GM23338 (cell line): ENCODE data around the gene MYOZ3. TPM values are rescaled to one million over a fixed set of nuclear protein-coding genes. Genes with fewer than 3 reads are reported as not detected.

ENCODE experiments used
- ATAC-seq: fragments of 200-7000 bp; cut with Tn5 transposase; 3 replicates; pipeline ENCODE4 v1.9.1; 2020
- DNase-seq: peaks from one replicate; pipeline ENCODE4 v3.0.0-alpha.2; 2015; ENCODE audit warnings: low spot score
- H2AFZ ChIP-seq: fragments of 200-600 bp; sonication (generic); 2 replicates; pipeline ENCODE4 v1.8.0; 2016; ENCODE audit warnings: antibody characterized with exemption, mild to moderate bottlenecking, moderate library complexity
- H3F3A ChIP-seq: fragments of 200-600 bp; sonication (generic); replicated peaks from 2 replicates; pipeline ENCODE4 v1.8.0; 2017; ENCODE audit warnings: antibody characterized with exemption, mixed run types, low read depth
- H3K27ac ChIP-seq: fragments of 200-600 bp; sonication (generic); 2 replicates; pipeline ENCODE4 v1.6.1; 2016; ENCODE audit warnings: low read depth
- H3K27me3 ChIP-seq: fragments of 200-600 bp; sonication (generic); 2 replicates; pipeline ENCODE4 v1.8.0; 2016; ENCODE audit warnings: mild to moderate bottlenecking, mixed run types, moderate library complexity; ENCODE audit not compliant: insufficient read depth
- H3K36me3 ChIP-seq: fragments of 200-600 bp; sonication (generic); 2 replicates; pipeline ENCODE4 v1.8.0; 2016; ENCODE audit warnings: mild to moderate bottlenecking; ENCODE audit not compliant: insufficient read depth
- H3K4me1 ChIP-seq: fragments of 200-600 bp; sonication (generic); 2 replicates; pipeline ENCODE4 v1.8.0; 2016; ENCODE audit warnings: mild to moderate bottlenecking, moderate library complexity; ENCODE audit not compliant: insufficient read depth
- H3K4me2 ChIP-seq: fragments of 200-600 bp; sonication (generic); 2 replicates; pipeline ENCODE4 v1.7.1; 2017; ENCODE audit warnings: mixed run types
- H3K4me3 ChIP-seq: fragments of 200-600 bp; sonication (generic); 2 replicates; pipeline ENCODE4 v1.6.1; 2016; ENCODE audit warnings: mixed run types
- H3K79me2 ChIP-seq: fragments of 200-600 bp; sonication (generic); replicated peaks from 2 replicates; pipeline ENCODE4 v1.8.0; 2017; ENCODE audit warnings: mild to moderate bottlenecking; ENCODE audit not compliant: insufficient read depth
- H3K9me2 ChIP-seq: fragments of 200-600 bp; sonication (generic); 2 replicates; pipeline ENCODE4 v1.8.0; 2017; ENCODE audit not compliant: insufficient read depth
- H4K20me1 ChIP-seq: fragments of 200-600 bp; sonication (generic); replicated peaks from 2 replicates; pipeline ENCODE4 v1.8.0; 2017; ENCODE audit warnings: mild to moderate bottlenecking; ENCODE audit not compliant: insufficient read depth
- H3K27ac Mint-ChIP-seq: 2 replicates; pipeline ENCODE4 v1.8.0; 2020; ENCODE audit warnings: inconsistent platforms, mild to moderate bottlenecking, moderate library complexity, mixed read lengths
- H3K27me3 Mint-ChIP-seq: 3 replicates; pipeline ENCODE4 v1.8.0; 2022; ENCODE audit warnings: low read depth, mild to moderate bottlenecking, moderate library complexity, mixed read lengths, inconsistent platforms; ENCODE audit not compliant: insufficient read depth, poor library complexity
- H3K36me3 Mint-ChIP-seq: 3 replicates; pipeline ENCODE4 v1.8.0; 2021; ENCODE audit warnings: low read depth, mild to moderate bottlenecking, inconsistent platforms, moderate library complexity, mixed read lengths
- H3K4me1 Mint-ChIP-seq: 3 replicates; pipeline ENCODE4 v1.8.0; 2020; ENCODE audit warnings: mild to moderate bottlenecking, inconsistent platforms, mixed read lengths
- H3K4me3 Mint-ChIP-seq: 3 replicates; pipeline ENCODE4 v1.8.0; 2021; ENCODE audit warnings: moderate library complexity, mild to moderate bottlenecking, inconsistent platforms, mixed read lengths
- H3K9me3 Mint-ChIP-seq: 3 replicates; pipeline ENCODE4 v1.8.0; 2020; ENCODE audit warnings: moderate library complexity, mild to moderate bottlenecking, inconsistent platforms, mixed read lengths
- CREB1 ChIP-seq: fragments of 250-450 bp; sonication (Bioruptor Pico); IDR thresholded peaks from 2 replicates; pipeline ENCODE4 v1.5.0; 2020; ENCODE audit warnings: low read depth, mild to moderate bottlenecking, moderate library complexity
- EZH2 ChIP-seq: fragments of 200-600 bp; sonication (generic); IDR thresholded peaks from one replicate; pipeline ENCODE4 v1.8.0; 2017; ENCODE audit warnings: antibody characterized with exemption, mild to moderate bottlenecking, low read depth; ENCODE audit not compliant: unreplicated experiment
- EZH2phosphoT487 ChIP-seq: fragments of 200-600 bp; sonication (generic); IDR thresholded peaks from one replicate; pipeline ENCODE4 v1.8.1; 2018; ENCODE audit warnings: antibody characterized with exemption; ENCODE audit not compliant: unreplicated experiment
- JUNB ChIP-seq: IDR thresholded peaks from one replicate; pipeline ENCODE4 v1.6.1; 2016; ENCODE audit warnings: antibody characterized with exemption; ENCODE audit not compliant: unreplicated experiment
- NANOG ChIP-seq: IDR thresholded peaks from 2 replicates; pipeline ENCODE4 v1.6.1; 2016; ENCODE audit warnings: antibody characterized with exemption, borderline replicate concordance
- POLR2AphosphoS5 ChIP-seq: IDR thresholded peaks from 2 replicates; pipeline ENCODE4 v1.6.1; 2016; ENCODE audit warnings: antibody characterized with exemption, low read depth
- REST ChIP-seq: IDR thresholded peaks from one replicate; pipeline ENCODE4 v1.6.1; 2018; ENCODE audit warnings: antibody characterized with exemption; ENCODE audit not compliant: unreplicated experiment
- STAT1 ChIP-seq: IDR thresholded peaks from one replicate; pipeline ENCODE4 v1.6.1; 2016; ENCODE audit warnings: antibody characterized with exemption; ENCODE audit not compliant: unreplicated experiment
- ZNF114 ChIP-seq: fragments of 250-450 bp; sonication (Bioruptor Pico); IDR thresholded peaks from 2 replicates; pipeline ENCODE4 v1.5.0; 2020; ENCODE audit warnings: mild to moderate bottlenecking, moderate library complexity
- ZNF331 ChIP-seq: fragments of 250-450 bp; sonication (Bioruptor Pico); IDR thresholded peaks from 2 replicates; pipeline ENCODE4 v1.5.0; 2020; ENCODE audit warnings: low read depth, mild to moderate bottlenecking, moderate library complexity
- polyA plus RNA-seq: library from polyadenylated mRNA; unstranded; fragments of >200 nt; fragmentation: Nextera tagmentation; extraction: Ambion mirVana; gene quantifications from 2 replicates; pipeline ENCODE4 v1.2.1, GENCODE V29; 2016
- total RNA-seq: library from RNA; depleted of rRNA; stranded (reverse); fragments of >200 nt; shearing (Covaris generic); gene quantifications from 2 replicates; pipeline ENCODE4 v1.2.3, GENCODE V29; 2014
- TF ChIP-seq, protein P1 (sequence below): fragments of 250-450 bp; sonication (Bioruptor Pico); IDR thresholded peaks from 2 replicates; pipeline ENCODE4 v1.5.0; 2020; ENCODE audit warnings: mild to moderate bottlenecking, moderate library complexity
- TF ChIP-seq, protein P2 (sequence below), 2 experiments: fragments of 200-600 bp in 1 of 2; sonication (generic) in 1 of 2; conservative IDR thresholded peaks; 2 replicates each; pipeline versions ENCODE4 v1.5.1 to v1.6.1; 2016 to 2017; ENCODE audit warnings: antibody characterized with exemption in 2 of 2, low read depth in 2 of 2, mild to moderate bottlenecking in 2 of 2, moderate library complexity in 1 of 2

MYOZ3 gene
- total and polyA plus RNA-seq, 2 experiments from 2014 or later, result 12.7 to 13.8 TPM

GRCh38 chr5:150638488-150639376 is 22.3 kb upstream of the MYOZ3 start (continued):
- TF ChIP-seq, protein P1, sequence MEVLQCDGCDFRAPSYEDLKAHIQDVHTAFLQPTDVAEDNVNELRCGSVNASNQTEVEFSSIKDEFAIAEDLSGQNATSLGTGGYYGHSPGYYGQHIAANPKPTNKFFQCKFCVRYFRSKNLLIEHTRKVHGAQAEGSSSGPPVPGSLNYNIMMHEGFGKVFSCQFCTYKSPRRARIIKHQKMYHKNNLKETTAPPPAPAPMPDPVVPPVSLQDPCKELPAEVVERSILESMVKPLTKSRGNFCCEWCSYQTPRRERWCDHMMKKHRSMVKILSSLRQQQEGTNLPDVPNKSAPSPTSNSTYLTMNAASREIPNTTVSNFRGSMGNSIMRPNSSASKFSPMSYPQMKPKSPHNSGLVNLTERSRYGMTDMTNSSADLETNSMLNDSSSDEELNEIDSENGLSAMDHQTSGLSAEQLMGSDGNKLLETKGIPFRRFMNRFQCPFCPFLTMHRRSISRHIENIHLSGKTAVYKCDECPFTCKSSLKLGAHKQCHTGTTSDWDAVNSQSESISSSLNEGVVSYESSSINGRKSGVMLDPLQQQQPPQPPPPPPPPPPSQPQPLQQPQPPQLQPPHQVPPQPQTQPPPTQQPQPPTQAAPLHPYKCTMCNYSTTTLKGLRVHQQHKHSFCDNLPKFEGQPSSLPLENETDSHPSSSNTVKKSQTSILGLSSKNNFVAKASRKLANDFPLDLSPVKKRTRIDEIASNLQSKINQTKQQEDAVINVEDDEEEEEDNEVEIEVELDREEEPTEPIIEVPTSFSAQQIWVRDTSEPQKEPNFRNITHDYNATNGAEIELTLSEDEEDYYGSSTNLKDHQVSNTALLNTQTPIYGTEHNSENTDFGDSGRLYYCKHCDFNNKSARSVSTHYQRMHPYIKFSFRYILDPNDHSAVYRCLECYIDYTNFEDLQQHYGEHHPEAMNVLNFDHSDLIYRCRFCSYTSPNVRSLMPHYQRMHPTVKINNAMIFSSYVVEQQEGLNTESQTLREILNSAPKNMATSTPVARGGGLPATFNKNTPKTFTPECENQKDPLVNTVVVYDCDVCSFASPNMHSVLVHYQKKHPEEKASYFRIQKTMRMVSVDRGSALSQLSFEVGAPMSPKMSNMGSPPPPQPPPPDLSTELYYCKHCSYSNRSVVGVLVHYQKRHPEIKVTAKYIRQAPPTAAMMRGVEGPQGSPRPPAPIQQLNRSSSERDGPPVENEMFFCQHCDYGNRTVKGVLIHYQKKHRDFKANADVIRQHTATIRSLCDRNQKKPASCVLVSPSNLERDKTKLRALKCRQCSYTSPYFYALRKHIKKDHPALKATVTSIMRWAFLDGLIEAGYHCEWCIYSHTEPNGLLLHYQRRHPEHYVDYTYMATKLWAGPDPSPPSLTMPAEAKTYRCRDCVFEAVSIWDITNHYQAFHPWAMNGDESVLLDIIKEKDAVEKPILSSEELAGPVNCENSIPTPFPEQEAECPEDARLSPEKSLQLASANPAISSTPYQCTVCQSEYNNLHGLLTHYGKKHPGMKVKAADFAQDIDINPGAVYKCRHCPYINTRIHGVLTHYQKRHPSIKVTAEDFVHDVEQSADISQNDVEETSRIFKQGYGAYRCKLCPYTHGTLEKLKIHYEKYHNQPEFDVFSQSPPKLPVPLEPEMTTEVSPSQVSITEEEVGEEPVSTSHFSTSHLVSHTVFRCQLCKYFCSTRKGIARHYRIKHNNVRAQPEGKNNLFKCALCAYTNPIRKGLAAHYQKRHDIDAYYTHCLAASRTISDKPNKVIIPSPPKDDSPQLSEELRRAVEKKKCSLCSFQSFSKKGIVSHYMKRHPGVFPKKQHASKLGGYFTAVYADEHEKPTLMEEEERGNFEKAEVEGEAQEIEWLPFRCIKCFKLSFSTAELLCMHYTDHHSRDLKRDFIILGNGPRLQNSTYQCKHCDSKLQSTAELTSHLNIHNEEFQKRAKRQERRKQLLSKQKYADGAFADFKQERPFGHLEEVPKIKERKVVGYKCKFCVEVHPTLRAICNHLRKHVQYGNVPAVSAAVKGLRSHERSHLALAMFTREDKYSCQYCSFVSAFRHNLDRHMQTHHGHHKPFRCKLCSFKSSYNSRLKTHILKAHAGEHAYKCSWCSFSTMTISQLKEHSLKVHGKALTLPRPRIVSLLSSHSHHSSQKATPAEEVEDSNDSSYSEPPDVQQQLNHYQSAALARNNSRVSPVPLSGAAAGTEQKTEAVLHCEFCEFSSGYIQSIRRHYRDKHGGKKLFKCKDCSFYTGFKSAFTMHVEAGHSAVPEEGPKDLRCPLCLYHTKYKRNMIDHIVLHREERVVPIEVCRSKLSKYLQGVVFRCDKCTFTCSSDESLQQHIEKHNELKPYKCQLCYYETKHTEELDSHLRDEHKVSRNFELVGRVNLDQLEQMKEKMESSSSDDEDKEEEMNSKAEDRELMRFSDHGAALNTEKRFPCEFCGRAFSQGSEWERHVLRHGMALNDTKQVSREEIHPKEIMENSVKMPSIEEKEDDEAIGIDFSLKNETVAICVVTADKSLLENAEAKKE (CRISPR knock-in tag), result no peak

DNA sequence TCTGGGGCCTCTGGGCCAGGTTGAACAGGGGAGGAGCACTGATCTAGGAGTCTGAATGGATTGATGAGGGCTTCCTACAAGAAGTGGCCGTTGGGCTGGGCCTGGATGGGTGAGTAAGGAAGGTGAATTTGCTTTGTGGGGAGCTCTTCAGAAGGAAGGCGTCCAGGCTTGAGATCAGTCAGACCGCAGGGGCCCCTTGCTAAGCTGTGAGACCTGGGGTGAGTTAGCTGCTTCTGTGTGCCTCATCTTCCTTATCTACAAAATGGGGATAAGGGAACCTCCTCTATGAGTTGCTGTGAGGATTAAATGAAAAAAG is 21.7 kb upstream of the MYOZ3 start:
- H3K36me3 Mint-ChIP-seq, result no peaks in the 10 kb centered on the region
- no peak for ATAC-seq
- Histone ChIP-seq H3K4me3 (no peak overlapping the region), H4K20me1 (no peaks in the 10 kb centered on the region), H3K27ac (no peak overlapping the region), H3K36me3 (no peaks in the 10 kb centered on the region), H3K27me3 (no peaks in the 10 kb centered on the region), H3K79me2 (no peaks in the 10 kb centered on the region), H3K9me2 (no peaks in the 10 kb centered on the region), H3K4me1 (peaks cover 7% of the 10 kb centered on the region; the same call in 1 of the 2 replicates), H3K4me2 (no peak overlapping the region), H2AFZ (no peak overlapping the region), H3F3A (no peaks in the 10 kb centered on the region)
- no peaks in the 10 kb centered on the region for H3K9me3 Mint-ChIP-seq
- H3K27ac Mint-ChIP-seq, result no peak overlapping the region
- H3K4me3 Mint-ChIP-seq, result no peak overlapping the region
- peaks cover 13% of the 10 kb centered on the region for H3K27me3 Mint-ChIP-seq
- H3K4me1 Mint-ChIP-seq, result peaks cover 33% of the 10 kb centered on the region
- DNase-seq, result no peak
- TF ChIP-seq JUNB (no peak), REST (no peak), CREB1 (CRISPR knock-in tag) (no peak), STAT1 (no peak), NANOG (no peak), ZNF331 (no peak), POLR2AphosphoS5 (no peak), EZH2 (no peak), ZNF114 (CRISPR knock-in tag) (no peak), EZH2phosphoT487 (no peak)
- TF ChIP-seq, protein P2, sequence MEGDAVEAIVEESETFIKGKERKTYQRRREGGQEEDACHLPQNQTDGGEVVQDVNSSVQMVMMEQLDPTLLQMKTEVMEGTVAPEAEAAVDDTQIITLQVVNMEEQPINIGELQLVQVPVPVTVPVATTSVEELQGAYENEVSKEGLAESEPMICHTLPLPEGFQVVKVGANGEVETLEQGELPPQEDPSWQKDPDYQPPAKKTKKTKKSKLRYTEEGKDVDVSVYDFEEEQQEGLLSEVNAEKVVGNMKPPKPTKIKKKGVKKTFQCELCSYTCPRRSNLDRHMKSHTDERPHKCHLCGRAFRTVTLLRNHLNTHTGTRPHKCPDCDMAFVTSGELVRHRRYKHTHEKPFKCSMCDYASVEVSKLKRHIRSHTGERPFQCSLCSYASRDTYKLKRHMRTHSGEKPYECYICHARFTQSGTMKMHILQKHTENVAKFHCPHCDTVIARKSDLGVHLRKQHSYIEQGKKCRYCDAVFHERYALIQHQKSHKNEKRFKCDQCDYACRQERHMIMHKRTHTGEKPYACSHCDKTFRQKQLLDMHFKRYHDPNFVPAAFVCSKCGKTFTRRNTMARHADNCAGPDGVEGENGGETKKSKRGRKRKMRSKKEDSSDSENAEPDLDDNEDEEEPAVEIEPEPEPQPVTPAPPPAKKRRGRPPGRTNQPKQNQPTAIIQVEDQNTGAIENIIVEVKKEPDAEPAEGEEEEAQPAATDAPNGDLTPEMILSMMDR (conservative IDR thresholded peaks at IDR 0.05; ENCODE audit: low read depth in 2 of 2), result no peak
